Stimulated activated CD4-positive, alpha-beta T cell treated with anti-CD3 and anti-CD28 coated beads, Interleukin-1b, Interleukin-23, amount 100 ng/mL, for 1 hour (primary cell): ENCODE measurements around the gene SHMT2.
"Not testable (repeated sequence)": the region's sequence is repeated elsewhere in the genome, so short reads cannot be mapped to it uniquely, and the experiment has no call there.

Experiments used
- DNase-seq, 2 donors: peaks; one replicate each; pipeline ENCODE4 v3.0.0-alpha.2; 2020; ENCODE audit warnings: low read depth in 2 of 2

SHMT2 gene

DNA sequence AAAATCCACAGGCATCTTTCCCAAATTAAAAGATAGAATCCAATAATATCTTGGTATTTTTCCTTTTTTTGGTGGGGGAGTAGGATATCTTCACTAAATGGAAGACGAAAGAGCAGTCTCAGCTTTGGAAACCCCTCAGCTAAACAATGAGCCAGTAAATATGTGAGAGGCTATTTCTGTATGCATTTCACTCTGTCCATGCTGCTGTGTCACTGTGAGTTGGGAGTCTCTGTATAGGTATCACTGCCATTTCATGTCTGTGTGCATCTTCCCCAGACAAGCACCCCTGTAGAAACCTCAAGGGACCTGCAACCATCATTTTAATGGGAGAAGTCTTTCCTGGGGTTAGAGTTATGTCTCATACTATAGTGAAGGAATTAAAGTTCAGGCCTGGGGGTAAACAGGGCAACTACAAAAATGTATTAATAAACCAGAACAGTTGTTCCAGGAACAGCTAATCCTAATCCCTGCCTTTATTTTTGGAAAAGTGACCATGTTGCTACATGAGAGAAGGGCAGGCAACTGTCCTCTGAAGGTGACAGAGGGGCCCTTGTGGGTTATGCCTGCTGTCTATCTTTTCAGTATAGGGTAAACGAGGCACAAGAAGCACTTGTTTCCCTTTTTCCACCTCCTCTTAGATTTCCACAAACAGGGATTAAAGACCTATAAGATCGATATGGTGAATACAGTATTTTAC is 32.8 kb downstream of the SHMT2 start:
- no peak for DNase-seq

- DNase-seq: no peak
Measured at GRCh38 chr12:57263096-57263495, 33.6 kb downstream of the SHMT2 start.

DNA sequence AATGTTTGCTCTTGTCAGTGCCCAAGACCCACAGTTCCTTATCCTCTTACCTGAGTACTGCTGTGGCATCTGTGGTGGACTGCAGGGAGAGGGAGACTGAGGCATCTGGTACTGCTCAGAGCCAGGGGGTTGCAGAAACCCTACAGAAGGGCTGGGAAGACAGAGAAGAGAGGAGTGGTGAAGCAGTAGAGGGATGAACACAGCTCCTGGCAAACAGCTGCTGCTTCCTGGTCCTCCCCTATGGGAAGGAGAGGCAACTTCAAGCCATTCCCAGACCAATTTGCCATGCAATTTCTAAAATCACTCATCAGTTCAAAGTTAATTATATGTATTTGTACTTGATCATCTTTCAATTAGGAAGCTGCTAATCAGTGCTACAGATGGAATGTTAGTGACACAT is 37.2 kb downstream of the SHMT2 start:
- no peak for DNase-seq

DNA sequence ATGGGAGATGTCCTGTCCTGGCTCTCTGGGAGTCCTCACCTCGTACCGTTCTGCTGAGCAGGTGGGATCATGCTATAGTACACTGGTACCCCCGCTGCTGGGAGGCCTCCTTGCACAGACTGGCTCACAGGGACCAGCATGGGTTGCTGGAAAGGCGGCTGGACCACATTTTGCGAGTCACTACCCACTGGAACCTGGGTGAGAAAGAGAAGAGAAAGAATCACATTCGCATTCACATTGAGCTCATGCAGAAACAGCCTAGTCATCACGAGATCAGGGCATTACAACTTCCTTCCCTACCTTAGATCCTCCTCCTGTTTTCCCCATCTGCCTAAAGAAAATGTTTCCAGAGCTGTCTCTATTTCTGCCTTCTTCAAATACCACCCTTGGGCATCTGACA is 38.8 kb downstream of the SHMT2 start:
- no peak for DNase-seq

DNA sequence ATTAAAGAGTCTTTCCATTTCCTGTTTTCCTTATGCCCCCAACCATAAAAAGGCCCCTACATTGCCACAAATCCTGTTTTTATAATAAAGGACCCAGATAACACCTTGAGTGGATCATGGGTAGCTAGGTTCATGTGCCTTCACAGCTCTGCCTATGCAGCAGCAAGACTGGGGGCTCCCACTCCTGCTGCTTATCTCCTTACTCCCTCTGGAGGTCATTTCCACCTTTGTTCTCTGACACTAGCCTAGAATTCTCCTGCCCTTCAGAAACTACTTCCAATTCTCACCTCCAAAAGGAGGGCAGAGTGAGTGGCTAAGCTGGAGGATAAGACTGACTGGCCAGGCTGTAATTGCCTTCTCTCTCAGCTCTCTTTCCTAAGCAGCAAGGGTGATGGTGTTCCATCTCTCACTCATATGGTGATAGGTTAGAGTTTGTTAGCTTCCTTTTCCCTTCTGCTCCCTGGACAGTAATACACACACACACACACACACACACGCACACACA is 41.5 kb downstream of the SHMT2 start:
- no peak for DNase-seq

DNA sequence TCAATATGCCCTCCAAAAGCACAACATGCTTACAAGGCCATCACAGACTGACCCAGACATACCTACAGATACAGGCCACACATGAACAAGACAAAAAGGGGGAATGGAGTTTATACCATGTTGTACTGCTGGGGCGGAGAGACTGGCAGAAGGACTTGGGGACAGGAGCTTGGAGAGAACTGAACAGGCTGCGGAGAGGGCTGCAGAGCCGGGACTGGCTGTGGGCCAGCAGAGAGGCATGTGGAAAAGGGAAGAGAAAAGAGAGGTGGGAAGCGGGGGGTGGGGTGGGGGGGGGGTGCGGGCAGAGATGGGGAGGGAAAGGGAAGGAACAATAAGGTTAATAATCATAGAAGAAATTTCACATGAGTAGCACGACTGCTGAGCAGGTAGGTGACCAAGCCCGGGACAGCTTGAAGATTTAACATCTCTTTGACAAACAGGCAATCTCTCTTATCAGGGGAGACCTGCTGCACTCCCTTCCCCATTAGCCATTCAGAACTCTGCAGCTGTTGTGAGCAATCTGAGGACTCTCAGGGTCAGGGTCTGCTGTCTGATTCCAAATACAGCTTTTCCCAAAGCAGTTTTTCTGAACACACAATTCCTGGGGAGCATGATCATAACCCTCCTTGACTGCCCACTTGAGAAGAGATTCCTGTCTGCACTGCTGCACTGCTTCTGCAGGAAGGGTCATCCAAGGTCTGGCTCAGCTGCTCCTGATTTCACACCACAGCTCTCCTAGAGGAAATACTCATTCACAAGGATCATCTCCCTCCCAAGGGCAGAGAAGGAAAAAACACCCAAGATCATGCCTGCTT is 43.0 kb downstream of the SHMT2 start:
- DNase-seq: no peak

DNA sequence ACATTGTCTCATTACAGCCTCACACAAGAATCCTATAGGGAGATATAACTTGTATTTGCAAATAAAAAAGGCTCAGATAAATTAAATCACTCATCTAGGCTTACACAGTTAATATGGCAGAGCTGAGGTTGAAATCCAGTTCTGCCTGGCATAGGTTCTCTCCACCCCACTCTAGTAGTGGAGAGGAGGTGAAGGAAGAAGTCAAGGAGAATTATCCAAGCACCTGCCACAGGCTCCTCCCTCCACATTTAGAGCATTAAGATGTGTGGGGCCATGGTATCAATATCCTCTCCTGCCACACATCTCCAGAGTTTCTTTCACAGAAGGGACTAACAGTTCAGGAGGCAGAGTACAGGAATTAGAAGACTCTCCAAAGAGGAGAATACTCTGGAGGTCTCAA is 44.0 kb downstream of the SHMT2 start:
- no peak for DNase-seq

DNA sequence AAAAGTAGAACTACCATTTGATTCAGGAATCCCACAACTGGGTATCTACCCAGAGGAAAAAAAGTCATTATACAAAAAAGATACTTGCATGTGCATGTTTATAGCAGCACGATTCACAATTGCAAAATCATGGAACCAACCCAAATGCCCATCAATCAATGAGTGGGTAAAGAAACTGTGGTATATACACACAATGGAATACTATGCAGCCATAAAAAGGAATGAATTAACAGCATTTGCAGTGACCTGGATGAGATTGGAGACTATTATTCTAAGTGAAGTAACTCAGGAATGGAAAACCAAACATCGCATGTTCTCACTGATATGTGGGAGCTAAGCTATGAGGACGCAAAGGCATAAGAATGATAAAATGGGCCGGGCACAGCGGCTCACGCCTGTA is 46.7 kb downstream of the SHMT2 start:
- DNase-seq: not testable (repeated sequence)

DNA sequence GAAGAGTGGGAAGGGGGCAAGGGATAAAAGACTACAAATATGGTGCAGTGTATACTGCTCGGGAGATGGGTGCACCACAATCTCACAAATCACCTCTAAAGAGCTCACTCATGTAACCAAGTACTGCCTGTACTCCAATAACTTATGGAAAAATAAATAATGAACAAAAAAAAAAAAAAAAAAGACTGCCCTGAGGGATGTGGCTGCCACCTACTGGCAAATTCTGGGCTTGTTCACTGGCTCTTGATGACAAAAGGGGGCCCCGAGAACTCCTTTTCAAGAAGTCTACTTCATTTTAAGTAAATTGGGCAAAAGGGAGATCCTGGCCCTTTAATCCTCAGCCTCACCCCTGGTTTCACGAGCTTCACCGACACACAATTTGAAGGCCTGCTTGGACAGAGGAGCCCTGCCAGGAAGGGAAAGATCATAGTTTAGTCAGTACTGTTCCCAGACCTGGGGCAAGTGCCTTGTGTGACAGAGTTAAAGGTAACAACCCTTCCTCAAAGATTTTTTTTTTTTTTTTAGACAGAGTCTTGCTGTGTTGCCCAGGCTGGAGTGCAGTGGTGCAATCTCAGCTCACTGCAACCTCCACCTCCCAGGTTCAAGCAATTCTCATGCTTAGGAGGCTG is 47.5 kb downstream of the SHMT2 start:
- DNase-seq: no peak

DNA sequence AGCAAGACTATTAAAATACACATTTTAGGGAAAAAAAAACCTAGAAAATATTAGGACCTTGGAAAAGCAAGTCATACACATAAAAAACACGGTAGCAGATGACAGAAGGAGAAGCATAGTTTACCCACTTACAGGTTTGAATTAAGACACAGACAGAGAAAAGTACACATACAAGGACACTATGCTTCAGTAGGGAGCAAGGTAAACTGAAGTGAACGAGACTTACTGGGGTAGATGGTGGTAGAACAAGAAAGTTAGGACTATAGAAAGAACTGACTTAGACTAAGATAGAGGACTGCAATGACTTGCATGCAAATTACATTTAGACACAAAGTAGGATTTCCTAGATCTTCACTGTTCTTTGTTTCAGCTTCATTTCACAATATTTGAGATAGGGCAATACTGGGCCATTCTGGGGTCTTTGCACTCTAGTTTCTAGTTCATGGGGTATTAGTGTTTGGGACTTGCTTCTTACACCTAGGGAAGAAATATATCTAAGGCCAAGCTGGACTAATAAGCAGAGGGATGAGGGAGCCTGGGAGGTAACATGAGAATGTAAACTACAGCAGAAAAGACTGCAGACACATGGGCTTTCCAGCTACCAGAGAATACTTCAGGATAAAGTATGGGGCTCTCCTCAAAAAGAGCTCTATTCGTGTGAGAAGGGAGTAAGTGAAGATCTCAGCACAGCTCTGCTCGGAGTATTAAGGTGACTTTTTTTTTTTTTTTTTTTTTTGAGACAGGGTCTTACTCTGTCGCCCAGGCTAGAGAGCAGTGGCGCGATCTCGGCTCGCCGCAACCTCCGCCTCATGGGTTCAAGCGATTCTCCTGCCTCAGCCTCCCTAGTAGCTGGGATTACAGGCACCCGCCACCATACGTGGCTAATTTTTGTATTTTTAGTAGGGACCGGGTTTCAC is 49.2 kb downstream of the SHMT2 start:
- no peak for DNase-seq

DNA sequence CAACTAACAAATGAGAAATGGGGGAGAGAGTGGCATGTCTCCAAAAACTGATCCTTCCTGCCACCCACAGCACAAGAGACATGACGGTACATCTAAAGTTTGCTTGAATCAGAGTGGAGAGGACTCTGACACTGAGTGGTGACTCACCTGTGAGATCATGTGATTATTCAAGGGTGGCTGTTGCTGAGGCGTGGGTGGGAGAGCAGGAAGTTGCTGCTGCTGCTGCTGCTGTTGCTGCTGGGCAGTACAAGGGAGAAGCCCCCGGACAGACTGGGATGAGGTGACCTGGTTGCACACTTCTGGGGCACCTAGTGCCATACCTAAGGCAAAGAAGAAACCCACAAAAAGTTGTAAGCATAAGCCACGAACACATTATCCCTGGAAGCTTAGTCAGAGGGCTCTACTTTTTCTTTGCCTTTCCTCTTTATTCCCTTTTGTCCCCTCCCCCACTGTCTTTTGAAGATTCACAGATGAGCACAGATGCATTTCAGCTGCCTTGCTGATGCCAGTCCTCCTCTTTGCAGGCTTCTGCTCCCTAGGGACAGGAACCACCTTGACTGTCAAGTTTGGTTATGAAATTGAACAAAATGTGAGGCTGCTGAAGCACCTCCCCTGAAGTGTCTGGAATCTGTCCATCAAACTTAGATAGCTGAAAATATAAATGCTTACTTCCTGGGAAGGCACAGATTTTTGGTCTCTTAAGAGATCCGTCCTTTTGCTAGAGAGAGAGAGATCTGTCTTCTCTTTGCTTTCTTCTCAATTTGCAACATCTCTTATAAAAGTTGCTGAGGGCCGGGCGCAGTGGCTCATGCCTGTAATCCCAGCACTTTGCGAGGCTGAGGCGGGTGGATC is 50.9 kb downstream of the SHMT2 start:
- peak; percentile 15 to 33 for DNase-seq

- DNase-seq: not testable (repeated sequence)
Measured at GRCh38 chr12:57282073-57282472, 52.6 kb downstream of the SHMT2 start.
